ENCODE data around the gene HYPK. TPM values are rescaled to one million over a fixed set of nuclear protein-coding genes. Genes with fewer than 3 reads are reported as not detected.

The HYPK gene
- total and polyA plus RNA-seq, 2 of the 8 experiments (the other 6 are each of a cell fraction or from before 2014, with no cell fraction given), result 5.4 to 17.6 TPM

- no peak for DNase-seq (ENCODE audit: low read depth in 1 of 2, low spot score in 2 of 2)
- Histone ChIP-seq H2AK5ac (ENCODE audit: low read depth, low read length) (no peak overlapping the region), H3K4ac (replicated peaks; ENCODE audit: insufficient read length, low read depth, low read length) (no peak overlapping the region), H2BK120ac (replicated peaks; ENCODE audit: low read depth, low read length) (no peak overlapping the region), H2BK12ac (ENCODE audit: low read depth, low read length) (no peak overlapping the region), H3K79me1 (ENCODE audit: low read depth, low read length) (peaks cover 13% of the 10 kb centered on the region), H2AFZ (ENCODE audit: low read length) (no peak overlapping the region), H3K23me2 (ENCODE audit: low read depth, low read length) (peaks cover 4% of the 10 kb centered on the region), H3K4me1 (replicated peaks in 1 of 4; ENCODE audit: control insufficient read depth in 3 of 4, insufficient read depth in 4 of 4, low read length in 3 of 4) (peaks cover 3 to 9% (median 8%) of the 10 kb centered on the region in 4 experiments; a peak in 6 of 7 replicates), H4K91ac (replicated peaks; ENCODE audit: insufficient read length, low read length) (no peak overlapping the region), H2BK15ac (ENCODE audit: low read length) (no peak overlapping the region), H3K79me2 (ENCODE audit: control insufficient read depth in 1 of 2, insufficient read depth in 2 of 2, low read length in 2 of 2) (peaks cover 0 to 22% of the 10 kb centered on the region in 2 experiments; a peak in 2 of 4 replicates), H4K8ac (ENCODE audit: extremely low read depth, insufficient read depth, low read length) (no peak overlapping the region), H3K56ac (replicated peaks; ENCODE audit: insufficient read length, low read depth, low read length) (no peak overlapping the region), H3K36me3 (ENCODE audit: control insufficient read depth in 2 of 4, insufficient read depth in 4 of 4, low read length in 3 of 4) (peaks cover 4 to 13% (median 8%) of the 10 kb centered on the region in 4 experiments), H4K5ac (ENCODE audit: insufficient read length, low read depth, low read length) (no peak overlapping the region), H3K23ac (ENCODE audit: insufficient read length) (no peak overlapping the region), H3K4me3 (ENCODE audit: extremely low read depth in 1 of 4, insufficient read depth in 2 of 4, low read depth in 3 of 4, low read length in 4 of 4) (no peak overlapping the region), H3K4me2 (ENCODE audit: insufficient read depth in 1 of 2, low read depth in 2 of 2, low read length in 2 of 2) (no peak overlapping the region), H3K9ac (replicated peaks in 1 of 4; ENCODE audit: extremely low read depth in 1 of 4, low read depth in 3 of 4, low read length in 3 of 4) (no peak overlapping the region), H3K14ac (ENCODE audit: insufficient read length) (no peak overlapping the region), H3K18ac (ENCODE audit: extremely low read depth, low read length) (no peak overlapping the region), H3K27ac (ENCODE audit: low read depth, low read length) (no peak overlapping the region), H3K9me3 (ENCODE audit: insufficient read depth in 2 of 2, low read depth in 1 of 2, low read length in 1 of 2) (no peaks in the 10 kb centered on the region), H4K20me1 (replicated peaks in 1 of 2; ENCODE audit: control insufficient read depth in 1 of 2, insufficient read depth in 2 of 2, low read length in 2 of 2) (peaks cover 4 to 6% of the 10 kb centered on the region in 2 experiments), H3K27me3 (replicated peaks in 1 of 4; ENCODE audit: control insufficient read depth in 3 of 4, extremely low read depth in 1 of 4, insufficient read depth in 3 of 4, low read length in 3 of 4) (no peaks in the 10 kb centered on the region), H2BK20ac (ENCODE audit: low read length) (no peak overlapping the region), H2BK5ac (ENCODE audit: low read depth, low read length) (no peak overlapping the region)
- POLR2A ChIA-PET (ENCODE audit: partially characterized antibody), result interaction anchor here (4.9 kb wide), 1 partner anchor 13 kb away, joined by 39 read pairs; the partner anchor contains the start of gene ELL3
- 91% methylated on average over 3 of the region's 3 CpGs; no CpG with 5 or more reads in 1 of the 2 experiments for WGBS, 2 experiments (ENCODE audit: extremely low coverage in 1 of 2, insufficient coverage in 1 of 2, insufficient read length in 1 of 2, insufficient replicate concordance in 2 of 2, low coverage in 1 of 2, low lambda C conversion rate in 2 of 2, missing lambda C conversion rate in 1 of 2)
- FAIRE-seq, result no peak
- CTCF ChIA-PET (ENCODE audit: partially characterized antibody), result interaction anchor here (0.9 to 7.5 kb wide), 2 partner anchors 11 to 15 kb away, joined by 3 to 50 read pairs; partner anchors contain the start of gene ELL3
- TF ChIP-seq SIRT6 (IDR thresholded peaks at IDR 0.05; ENCODE audit: low read length), result no peak
- TF ChIP-seq, protein P1, sequence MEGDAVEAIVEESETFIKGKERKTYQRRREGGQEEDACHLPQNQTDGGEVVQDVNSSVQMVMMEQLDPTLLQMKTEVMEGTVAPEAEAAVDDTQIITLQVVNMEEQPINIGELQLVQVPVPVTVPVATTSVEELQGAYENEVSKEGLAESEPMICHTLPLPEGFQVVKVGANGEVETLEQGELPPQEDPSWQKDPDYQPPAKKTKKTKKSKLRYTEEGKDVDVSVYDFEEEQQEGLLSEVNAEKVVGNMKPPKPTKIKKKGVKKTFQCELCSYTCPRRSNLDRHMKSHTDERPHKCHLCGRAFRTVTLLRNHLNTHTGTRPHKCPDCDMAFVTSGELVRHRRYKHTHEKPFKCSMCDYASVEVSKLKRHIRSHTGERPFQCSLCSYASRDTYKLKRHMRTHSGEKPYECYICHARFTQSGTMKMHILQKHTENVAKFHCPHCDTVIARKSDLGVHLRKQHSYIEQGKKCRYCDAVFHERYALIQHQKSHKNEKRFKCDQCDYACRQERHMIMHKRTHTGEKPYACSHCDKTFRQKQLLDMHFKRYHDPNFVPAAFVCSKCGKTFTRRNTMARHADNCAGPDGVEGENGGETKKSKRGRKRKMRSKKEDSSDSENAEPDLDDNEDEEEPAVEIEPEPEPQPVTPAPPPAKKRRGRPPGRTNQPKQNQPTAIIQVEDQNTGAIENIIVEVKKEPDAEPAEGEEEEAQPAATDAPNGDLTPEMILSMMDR (IDR thresholded peaks at IDR 0.05; ENCODE audit: control extremely low read depth in 1 of 3, insufficient read depth in 1 of 3, low read depth in 1 of 3, low read length in 3 of 3), result no peak
- TF ChIP-seq PHF8 (conservative IDR thresholded peaks at IDR 0.05; ENCODE audit: low read depth, low read length), result no peak
- TF ChIP-seq CBX5 (IDR thresholded peaks at IDR 0.05; ENCODE audit: low read depth, low read length), result no peak
- no peak for TF ChIP-seq KDM1A (IDR thresholded peaks at IDR 0.05; ENCODE audit: borderline replicate concordance, low read length)
- no peak for TF ChIP-seq FOSL1 (IDR thresholded peaks at IDR 0.05; ENCODE audit: insufficient read depth, low read depth, low read length)
- no peak for TF ChIP-seq ASH2L (IDR thresholded peaks at IDR 0.05; ENCODE audit: low read length)
- no peak for TF ChIP-seq MAX (IDR thresholded peaks at IDR 0.05)
- TF ChIP-seq MAFK (IDR thresholded peaks at IDR 0.05; ENCODE audit: low read depth, low read length), result no peak
- TF ChIP-seq ZNF274 (IDR thresholded peaks at IDR 0.05; ENCODE audit: borderline replicate concordance, extremely low read depth, low read length), result no peak
- no peak for TF ChIP-seq BRCA1 (IDR thresholded peaks at IDR 0.05; ENCODE audit: low read depth, low read length)
- no peak for TF ChIP-seq NRF1 (IDR thresholded peaks at IDR 0.05; ENCODE audit: low read depth, low read length)
Measured at GRCh38 chr15:43789409-43789808, 11.0 kb upstream of the HYPK start.
